Glutamatergic neuron (in vitro differentiated cells): ENCODE data around the gene PA2G4. TPM values are rescaled to one million over a fixed set of nuclear protein-coding genes. Genes with fewer than 3 reads are reported as not detected.

ENCODE experiments used
- DNase-seq: peaks from one replicate; pipeline ENCODE4 v3.0.0; 2022
- H3K27ac Mint-ChIP-seq: one replicate; pipeline ENCODE4 v1.8.0; 2020; ENCODE audit warnings: mild to moderate bottlenecking, mixed read lengths, inconsistent platforms; ENCODE audit not compliant: unreplicated experiment
- H3K27me3 Mint-ChIP-seq: one replicate; pipeline ENCODE4 v1.8.0; 2020; ENCODE audit warnings: mild to moderate bottlenecking, moderate library complexity, mixed read lengths, inconsistent platforms; ENCODE audit not compliant: unreplicated experiment
- H3K36me3 Mint-ChIP-seq: one replicate; pipeline ENCODE4 v1.8.0; 2020; ENCODE audit warnings: mild to moderate bottlenecking, mixed read lengths, inconsistent platforms; ENCODE audit not compliant: unreplicated experiment
- H3K4me1 Mint-ChIP-seq: one replicate; pipeline ENCODE4 v1.8.0; 2020; ENCODE audit warnings: mild to moderate bottlenecking, low read depth, mixed read lengths, inconsistent platforms; ENCODE audit not compliant: unreplicated experiment
- H3K4me3 Mint-ChIP-seq: one replicate; pipeline ENCODE4 v1.8.0; 2020; ENCODE audit warnings: mild to moderate bottlenecking, mixed read lengths, inconsistent platforms; ENCODE audit not compliant: unreplicated experiment
- H3K9me3 Mint-ChIP-seq: one replicate; pipeline ENCODE4 v1.8.0; 2020; ENCODE audit warnings: mild to moderate bottlenecking, moderate library complexity, mixed read lengths, inconsistent platforms; ENCODE audit not compliant: unreplicated experiment
- total RNA-seq: library from RNA; stranded (reverse); fragmentation: NEBNext Ultra II Directional; extraction: Animal tissue kit (Norgen Biotek cat#: 25700); gene quantifications from one replicate; pipeline ENCODE4 v1.2.1, GENCODE V29; 2021; ENCODE audit not compliant: unreplicated experiment
- TF ChIP-seq, protein P1 (sequence below): fragments of 200-600 bp; sonication (generic); IDR thresholded peaks from one replicate; pipeline ENCODE4 v1.5.0; 2021; ENCODE audit not compliant: partially characterized antibody, unreplicated experiment

PA2G4 gene
- total RNA-seq, 1 donor from 2014 or later = 86.5 TPM

DNA sequence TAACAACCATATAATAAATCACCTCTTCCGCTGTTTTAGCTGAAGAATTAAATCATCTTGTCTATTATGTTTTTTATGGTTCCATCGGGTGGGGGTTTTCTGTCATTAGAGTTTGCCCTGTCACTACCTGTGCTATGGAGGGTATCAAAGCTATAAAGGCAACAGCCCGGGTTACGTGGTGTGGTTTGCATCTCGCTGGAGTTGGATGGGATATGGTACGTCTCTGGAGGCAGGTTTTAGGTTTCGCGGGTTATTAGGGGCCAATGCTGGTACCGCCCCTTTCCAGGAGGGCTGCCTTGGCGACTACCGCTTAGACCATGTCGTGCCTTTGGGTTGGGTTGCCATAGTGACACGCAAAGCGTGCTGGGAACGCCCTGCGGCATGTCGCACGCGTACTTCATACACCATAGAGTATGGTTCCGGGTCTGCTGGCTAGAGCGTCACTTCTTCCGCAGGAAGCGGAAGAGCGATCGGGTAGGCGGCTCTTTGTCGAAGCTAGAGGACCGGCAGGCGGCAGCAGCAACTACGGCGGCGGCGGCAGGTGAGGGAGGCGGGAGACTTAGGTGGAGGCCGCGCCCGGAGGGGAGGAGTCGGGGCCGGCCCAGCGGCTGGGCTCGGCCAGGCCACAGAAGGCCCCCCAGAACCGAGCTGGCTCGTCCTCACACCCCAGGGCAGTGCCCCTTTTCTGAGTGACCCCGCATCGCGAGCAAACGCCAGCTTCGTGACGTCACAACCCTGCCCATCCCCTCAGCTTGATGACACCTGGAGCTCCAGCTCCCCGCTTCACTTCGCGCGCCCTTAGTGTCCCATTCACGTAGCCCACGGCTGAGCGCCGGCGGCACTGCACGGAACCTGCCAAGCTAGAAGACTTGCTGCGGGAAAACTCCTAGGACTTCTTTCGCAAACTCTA lies 13.7 kb downstream of the PA2G4 start, which contains the start of gene ZC3H10:
Gene ZC3H10 (plus strand): TSS at position 489 of the 910 bp plus-strand sequence. CDS start 2,297 bp downstream, outside the sequence.
- TF ChIP-seq, protein P1, sequence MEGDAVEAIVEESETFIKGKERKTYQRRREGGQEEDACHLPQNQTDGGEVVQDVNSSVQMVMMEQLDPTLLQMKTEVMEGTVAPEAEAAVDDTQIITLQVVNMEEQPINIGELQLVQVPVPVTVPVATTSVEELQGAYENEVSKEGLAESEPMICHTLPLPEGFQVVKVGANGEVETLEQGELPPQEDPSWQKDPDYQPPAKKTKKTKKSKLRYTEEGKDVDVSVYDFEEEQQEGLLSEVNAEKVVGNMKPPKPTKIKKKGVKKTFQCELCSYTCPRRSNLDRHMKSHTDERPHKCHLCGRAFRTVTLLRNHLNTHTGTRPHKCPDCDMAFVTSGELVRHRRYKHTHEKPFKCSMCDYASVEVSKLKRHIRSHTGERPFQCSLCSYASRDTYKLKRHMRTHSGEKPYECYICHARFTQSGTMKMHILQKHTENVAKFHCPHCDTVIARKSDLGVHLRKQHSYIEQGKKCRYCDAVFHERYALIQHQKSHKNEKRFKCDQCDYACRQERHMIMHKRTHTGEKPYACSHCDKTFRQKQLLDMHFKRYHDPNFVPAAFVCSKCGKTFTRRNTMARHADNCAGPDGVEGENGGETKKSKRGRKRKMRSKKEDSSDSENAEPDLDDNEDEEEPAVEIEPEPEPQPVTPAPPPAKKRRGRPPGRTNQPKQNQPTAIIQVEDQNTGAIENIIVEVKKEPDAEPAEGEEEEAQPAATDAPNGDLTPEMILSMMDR = no peak
- Mint-ChIP-seq H3K36me3 (no peaks in the 10 kb centered on the region), H3K9me3 (peaks cover 17% of the 10 kb centered on the region), H3K27me3 (peaks cover 15% of the 10 kb centered on the region), H3K4me1 (peaks cover 18% of the 10 kb centered on the region), H3K27ac (peak within 1 kb of the TSS; percentile 99), H3K4me3 (peak within 1 kb of the TSS; percentile 98)
- peak; percentile 94 for DNase-seq

DNA sequence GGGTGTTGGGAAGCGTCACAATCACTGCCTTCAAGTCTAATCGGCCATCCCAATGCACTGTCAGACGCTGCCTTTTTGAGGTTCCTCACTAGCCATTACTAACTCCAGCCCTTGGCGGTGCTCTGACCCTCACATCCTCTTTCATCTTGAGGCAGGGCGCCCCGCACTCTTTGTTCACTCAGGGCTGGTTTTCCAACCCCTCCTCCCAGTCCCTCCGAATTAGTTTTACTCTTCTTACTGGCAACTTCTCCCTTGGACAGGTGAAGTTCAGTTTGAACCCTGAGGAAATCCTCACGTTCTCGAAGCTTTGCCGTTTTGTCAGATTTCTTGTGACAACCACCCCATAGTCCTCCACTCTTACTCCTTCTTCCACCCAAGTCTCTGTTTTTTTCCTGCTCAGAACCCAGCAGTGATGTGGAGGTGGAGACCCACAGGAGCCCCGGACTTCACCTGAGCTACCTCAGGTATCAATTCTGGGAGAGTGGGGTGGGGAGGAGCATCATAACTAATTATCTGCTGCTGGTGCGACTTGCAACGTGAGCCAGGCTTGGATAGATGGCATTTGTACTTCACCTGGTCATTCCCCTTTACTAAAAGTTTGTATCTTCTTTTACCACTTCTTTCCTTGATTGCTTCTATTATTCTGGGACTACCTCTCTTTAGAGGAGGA lies 14.5 kb downstream of the PA2G4 start:
- Mint-ChIP-seq H3K4me3 (peak overlapping the region; percentile 98), H3K4me1 (peaks cover 18% of the 10 kb centered on the region), H3K27me3 (peaks cover 15% of the 10 kb centered on the region), H3K9me3 (peaks cover 17% of the 10 kb centered on the region), H3K27ac (peak overlapping the region; percentile 88), H3K36me3 (no peaks in the 10 kb centered on the region)
- DNase-seq = no peak
- TF ChIP-seq, protein P1 = no peak

DNA sequence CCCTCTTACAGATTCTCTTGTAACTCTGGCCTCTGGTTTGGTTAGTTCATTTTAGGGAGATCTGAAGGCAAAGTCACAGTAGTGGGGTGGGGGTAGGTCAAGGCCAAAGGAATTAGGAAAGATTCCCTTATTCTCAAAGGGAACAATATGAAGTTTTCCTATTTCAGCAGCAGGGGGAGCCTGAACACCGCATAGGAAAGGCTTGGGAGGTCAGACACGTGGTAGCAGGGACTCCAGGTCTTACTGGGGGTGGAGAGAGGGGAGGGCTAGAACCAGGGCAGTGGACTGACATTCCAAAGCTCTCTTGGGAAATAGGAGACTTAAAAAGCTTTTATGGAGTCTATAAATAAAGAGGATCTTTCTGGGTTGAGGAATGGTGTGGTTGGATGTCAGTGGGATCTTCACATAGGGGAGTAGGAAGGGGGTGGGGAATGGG lies 15.0 kb downstream of the PA2G4 start:
- Mint-ChIP-seq H3K27ac (peak overlapping the region; percentile 62), H3K9me3 (peaks cover 17% of the 10 kb centered on the region), H3K4me1 (peaks cover 18% of the 10 kb centered on the region), H3K4me3 (peak overlapping the region; percentile 98), H3K36me3 (no peaks in the 10 kb centered on the region), H3K27me3 (peaks cover 15% of the 10 kb centered on the region)
- TF ChIP-seq, protein P1 = peak; percentile 75
- peak; percentile 51 for DNase-seq

DNA sequence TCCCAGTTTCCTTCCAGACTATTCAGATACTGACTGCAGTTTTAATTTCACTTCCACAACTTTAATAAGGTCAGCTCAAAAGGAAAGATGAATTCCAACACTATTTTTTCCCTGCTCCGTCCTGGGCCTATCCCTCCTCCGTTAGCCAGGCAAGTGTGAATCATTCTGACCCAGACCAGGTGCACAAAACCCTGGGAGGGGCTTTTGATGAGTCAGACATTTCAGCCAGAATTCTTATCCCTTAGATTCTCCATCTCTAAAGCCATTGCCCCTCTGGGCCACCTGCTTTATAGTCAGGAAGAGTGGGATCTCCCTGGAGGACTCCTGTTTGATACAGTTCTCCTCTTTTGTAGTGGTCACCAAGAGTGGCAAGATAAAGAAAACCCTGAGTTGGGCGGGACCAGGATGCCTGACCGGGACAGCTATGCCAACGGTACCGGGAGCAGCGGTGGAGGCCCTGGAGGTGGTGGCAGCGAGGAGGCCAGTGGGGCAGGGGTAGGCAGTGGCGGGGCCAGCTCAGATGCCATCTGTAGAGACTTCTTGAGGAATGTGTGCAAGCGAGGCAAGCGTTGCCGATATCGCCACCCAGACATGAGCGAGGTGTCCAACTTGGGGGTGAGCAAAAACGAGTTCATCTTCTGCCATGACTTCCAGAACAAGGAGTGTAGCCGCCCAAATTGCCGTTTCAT lies 15.9 kb downstream of the PA2G4 start:
- Mint-ChIP-seq H3K9me3 (peaks cover 17% of the 10 kb centered on the region), H3K4me3 (peak overlapping the region; percentile 46), H3K27me3 (peaks cover 15% of the 10 kb centered on the region), H3K36me3 (no peaks in the 10 kb centered on the region), H3K27ac (no peak overlapping the region), H3K4me1 (peaks cover 18% of the 10 kb centered on the region)
- DNase-seq = no peak
- TF ChIP-seq, protein P1 = no peak
